K562 (cell line): ENCODE measurements around the gene MILR1. TPM values are rescaled to one million over a fixed set of nuclear protein-coding genes. Genes with fewer than 3 reads are reported as not detected.

Experiments
- CBFA2T3 ChIP-seq: fragments of 450-650 bp; IDR thresholded peaks from 2 replicates; pipeline ENCODE4 v1.6.1; 2017
- CEBPG ChIP-seq, 3 experiments: fragments of 200-800 bp in 1 of 3; sonication (Bioruptor generic) in 1 of 3; sonication (generic) in 1 of 3; formaldehyde crosslinking in 1 of 3; IDR thresholded peaks in 2 of 3; conservative IDR thresholded peaks in 1 of 3; 2 replicates each; pipeline versions ENCODE4 v1.6.1 to v1.8.0; 2016 to 2022; ENCODE audit warnings: missing compliant biosample characterization in 2 of 3, missing genetic modification characterization in 2 of 3, mild to moderate bottlenecking in 1 of 3, missing genetic modification reagents in 1 of 3
- CTBP1 ChIP-seq: fragments of 450-650 bp; IDR thresholded peaks from 2 replicates; pipeline ENCODE4 v1.6.1; 2016; ENCODE audit warnings: borderline replicate concordance
- ETS2 ChIP-seq: IDR thresholded peaks from 2 replicates; pipeline ENCODE4 v1.6.1; 2016; ENCODE audit warnings: borderline replicate concordance, missing genetic modification characterization, mild to moderate bottlenecking, moderate library complexity, missing compliant biosample characterization; ENCODE audit not compliant: poor library complexity, severe bottlenecking
- MCM7 ChIP-seq, 2 experiments: fragments of 450-650 bp; IDR thresholded peaks; 2 replicates each; pipeline ENCODE4 v1.6.1; 2016 to 2018
- MEF2D ChIP-seq: conservative IDR thresholded peaks from 2 replicates; pipeline ENCODE4 v1.6.1; 2016; ENCODE audit warnings: low read depth, missing genetic modification characterization, missing compliant biosample characterization
- NFE2L1 ChIP-seq: fragments of 450-650 bp; IDR thresholded peaks from 2 replicates; pipeline ENCODE4 v1.6.1; 2016; ENCODE audit warnings: missing genetic modification characterization, low read depth, mild to moderate bottlenecking, missing compliant biosample characterization, moderate library complexity, borderline replicate concordance
- NR2C2 ChIP-seq, 2 experiments: fragments of 200-800 bp in 1 of 2; sonication (Bioruptor generic) in 1 of 2; sonication (generic) in 1 of 2; formaldehyde crosslinking in 1 of 2; IDR thresholded peaks; 2 replicates each; pipeline versions ENCODE4 v1.6.1 to v1.8.0; 2016 to 2022; ENCODE audit warnings: mild to moderate bottlenecking in 1 of 2, missing compliant biosample characterization in 1 of 2, missing genetic modification characterization in 1 of 2, missing genetic modification reagents in 1 of 2
- PRMT5 ChIP-seq: sonication (generic); formaldehyde crosslinking; IDR thresholded peaks from 2 replicates; pipeline ENCODE4 v1.5.0; 2020; ENCODE audit warnings: missing genetic modification reagents
- SIN3B ChIP-seq: fragments of 450-650 bp; IDR thresholded peaks from 2 replicates; pipeline ENCODE4 v1.6.1; 2017; ENCODE audit warnings: low read depth, mild to moderate bottlenecking, moderate library complexity
- ZEB2 ChIP-seq: fragments of 450-650 bp; IDR thresholded peaks from 2 replicates; pipeline ENCODE4 v1.6.1; 2016
- ZNF239 ChIP-seq: fragments of 250-450 bp; sonication (Bioruptor Pico); IDR thresholded peaks from 2 replicates; pipeline ENCODE4 v1.4.0; 2020; ENCODE audit warnings: mild to moderate bottlenecking
- ZNF551 ChIP-seq: fragments of 250-450 bp; sonication (Bioruptor Pico); IDR thresholded peaks from 2 replicates; pipeline ENCODE4 v1.5.0; 2021; ENCODE audit warnings: mild to moderate bottlenecking, moderate library complexity
- ZNF780A ChIP-seq: fragments of 250-450 bp; sonication (Bioruptor Pico); IDR thresholded peaks from 2 replicates; pipeline ENCODE4 v1.5.0; 2021; ENCODE audit warnings: mild to moderate bottlenecking
- ZNF785 ChIP-seq: fragments of 250-450 bp; sonication (Bioruptor Pico); IDR thresholded peaks from 2 replicates; pipeline ENCODE4 v1.4.0; 2020; ENCODE audit warnings: mild to moderate bottlenecking
- polyA plus RNA-seq, 8 experiments: library from polyadenylated mRNA; depleted of rRNA in 4 of 8; stranded (reverse) in 5 of 8; unstranded in 3 of 8; fragments of >200 nt; fragmentation: Nextera tagmentation in 2 of 8; fragmentation: Illumina TruSeq in 1 of 8; extraction: Ambion mirVana in 2 of 8; extraction: Trizol in 1 of 8; gene quantifications; 2 replicates each; pipeline versions ENCODE4 v1.2.1 to v1.2.3, GENCODE V29; 2011 to 2014; ENCODE audit warnings: inconsistent platforms in 1 of 8, missing spikeins in 1 of 8
- total RNA-seq, 7 experiments: library from RNA; depleted of rRNA in 6 of 7; stranded (reverse); fragments of >200 nt in 6 of 7; fragmentation: Illumina TruSeq in 2 of 7; extraction: Trizol in 2 of 7; gene quantifications; 2 replicates each; pipeline versions ENCODE4 v1.2.1 to v1.2.3, GENCODE V29; 2011 to 2021; ENCODE audit warnings: low replicate concordance in 1 of 7
- TF ChIP-seq, protein P1 (sequence below), 2 experiments: fragments of 450-650 bp; IDR thresholded peaks; 2 replicates each; pipeline ENCODE4 v1.6.1; 2018; ENCODE audit warnings: mild to moderate bottlenecking in 2 of 2, low read depth in 1 of 2; ENCODE audit not compliant: partially characterized antibody in 2 of 2
- TF ChIP-seq, protein P2 (sequence below): fragments of 450-650 bp; formaldehyde crosslinking; IDR thresholded peaks from 2 replicates; pipeline ENCODE4 v1.4.0; 2020; ENCODE audit warnings: mild to moderate bottlenecking, mixed read lengths
- TF ChIP-seq, protein P3 (sequence below): sonication (generic); formaldehyde crosslinking; IDR thresholded peaks from 2 replicates; pipeline ENCODE4 v1.8.1; 2023; ENCODE audit warnings: mild to moderate bottlenecking, missing genetic modification reagents, moderate library complexity

Gene MILR1
- total and polyA plus RNA-seq, 9 of the 15 experiments (the other 6 are each of a cell fraction or from before 2014, with no cell fraction given): 3.8 to 14.1 (median 7.1) TPM

DNA sequence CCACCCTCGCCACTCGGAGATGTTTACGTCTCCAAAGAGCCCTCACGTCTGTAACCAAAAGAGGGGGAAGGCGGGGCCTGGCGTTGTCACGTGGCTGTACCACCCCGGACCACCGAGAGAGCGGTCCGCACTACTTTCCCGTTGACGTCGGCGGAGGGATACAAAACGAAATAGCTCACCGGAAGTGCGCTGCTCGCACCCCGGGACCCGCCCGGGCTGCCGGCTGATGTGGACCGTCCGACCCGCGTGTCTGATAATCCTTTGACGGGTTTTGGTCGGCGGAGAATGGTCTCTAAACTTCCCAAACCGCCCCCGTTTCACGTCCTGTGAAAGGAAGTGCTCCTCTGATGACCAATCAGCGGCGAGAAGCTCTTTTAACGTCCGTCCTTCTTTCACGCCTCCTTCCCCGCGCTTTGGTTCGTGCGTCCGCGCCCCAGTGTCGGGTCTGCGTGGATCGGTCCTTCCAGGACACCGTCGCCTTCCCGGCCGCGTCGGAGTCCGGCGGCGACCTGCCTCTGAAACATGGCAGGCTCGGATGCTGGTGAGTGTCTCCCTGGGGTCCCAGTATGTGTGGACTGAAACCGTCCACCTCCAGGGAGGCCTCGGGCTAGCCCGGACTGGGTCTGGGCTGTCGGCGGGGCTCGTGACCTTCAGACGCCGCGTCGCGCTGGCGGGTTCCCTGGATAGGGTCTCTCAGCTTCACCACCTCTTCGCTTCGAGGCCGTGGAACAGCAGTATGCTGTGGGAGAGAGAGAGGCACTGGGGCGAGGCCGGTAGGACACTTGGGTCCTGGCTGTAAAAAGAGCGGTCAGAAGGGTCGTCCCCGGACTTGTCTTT, 57.9 kb downstream of the MILR1 start, which contains the start of gene CEP95 (continued):
- TF ChIP-seq, protein P1, sequence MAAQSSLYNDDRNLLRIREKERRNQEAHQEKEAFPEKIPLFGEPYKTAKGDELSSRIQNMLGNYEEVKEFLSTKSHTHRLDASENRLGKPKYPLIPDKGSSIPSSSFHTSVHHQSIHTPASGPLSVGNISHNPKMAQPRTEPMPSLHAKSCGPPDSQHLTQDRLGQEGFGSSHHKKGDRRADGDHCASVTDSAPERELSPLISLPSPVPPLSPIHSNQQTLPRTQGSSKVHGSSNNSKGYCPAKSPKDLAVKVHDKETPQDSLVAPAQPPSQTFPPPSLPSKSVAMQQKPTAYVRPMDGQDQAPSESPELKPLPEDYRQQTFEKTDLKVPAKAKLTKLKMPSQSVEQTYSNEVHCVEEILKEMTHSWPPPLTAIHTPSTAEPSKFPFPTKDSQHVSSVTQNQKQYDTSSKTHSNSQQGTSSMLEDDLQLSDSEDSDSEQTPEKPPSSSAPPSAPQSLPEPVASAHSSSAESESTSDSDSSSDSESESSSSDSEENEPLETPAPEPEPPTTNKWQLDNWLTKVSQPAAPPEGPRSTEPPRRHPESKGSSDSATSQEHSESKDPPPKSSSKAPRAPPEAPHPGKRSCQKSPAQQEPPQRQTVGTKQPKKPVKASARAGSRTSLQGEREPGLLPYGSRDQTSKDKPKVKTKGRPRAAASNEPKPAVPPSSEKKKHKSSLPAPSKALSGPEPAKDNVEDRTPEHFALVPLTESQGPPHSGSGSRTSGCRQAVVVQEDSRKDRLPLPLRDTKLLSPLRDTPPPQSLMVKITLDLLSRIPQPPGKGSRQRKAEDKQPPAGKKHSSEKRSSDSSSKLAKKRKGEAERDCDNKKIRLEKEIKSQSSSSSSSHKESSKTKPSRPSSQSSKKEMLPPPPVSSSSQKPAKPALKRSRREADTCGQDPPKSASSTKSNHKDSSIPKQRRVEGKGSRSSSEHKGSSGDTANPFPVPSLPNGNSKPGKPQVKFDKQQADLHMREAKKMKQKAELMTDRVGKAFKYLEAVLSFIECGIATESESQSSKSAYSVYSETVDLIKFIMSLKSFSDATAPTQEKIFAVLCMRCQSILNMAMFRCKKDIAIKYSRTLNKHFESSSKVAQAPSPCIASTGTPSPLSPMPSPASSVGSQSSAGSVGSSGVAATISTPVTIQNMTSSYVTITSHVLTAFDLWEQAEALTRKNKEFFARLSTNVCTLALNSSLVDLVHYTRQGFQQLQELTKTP (IDR thresholded peaks at IDR 0.05; ENCODE audit: low read depth in 1 of 2, partially characterized antibody in 2 of 2): peak in 1 of 2 experiments; percentile 71
- TF ChIP-seq ZNF239 (no peak; the same call in 1 of the 2 replicates), NR2C2 (CRISPR knock-in tag; IDR thresholded peaks at IDR 0.05) (no peak; the same call in 1 of the 2 replicates), NR2C2 (tag; IDR thresholded peaks at IDR 0.05) (peak; percentile 93), ZNF785 (no peak), PRMT5 (CRISPR knock-in tag) (no peak), SIN3B (peak; percentile 52; the same call in 1 of the 2 replicates), CTBP1 (peak; percentile 53; the same call in 1 of the 2 replicates), ETS2 (tag) (peak; percentile 92), MCM7 (IDR thresholded peaks at IDR 0.05) (no peak), CBFA2T3 (no peak), ZNF551 (CRISPR knock-in tag) (no peak), MEF2D (tag) (peak; percentile 62), NFE2L1 (no peak), ZNF780A (CRISPR knock-in tag) (no peak), ZEB2 (no peak), CEBPG (CRISPR knock-in tag; IDR thresholded peaks at IDR 0.05) (no peak), CEBPG (tag; conservative IDR thresholded peaks at IDR 0.05 in 1 of 2, IDR thresholded peaks at IDR 0.05 in 1 of 2) (peak in 1 of 2 experiments; percentile 6; a peak in 2 of 4 replicates)
- TF ChIP-seq, protein P2, sequence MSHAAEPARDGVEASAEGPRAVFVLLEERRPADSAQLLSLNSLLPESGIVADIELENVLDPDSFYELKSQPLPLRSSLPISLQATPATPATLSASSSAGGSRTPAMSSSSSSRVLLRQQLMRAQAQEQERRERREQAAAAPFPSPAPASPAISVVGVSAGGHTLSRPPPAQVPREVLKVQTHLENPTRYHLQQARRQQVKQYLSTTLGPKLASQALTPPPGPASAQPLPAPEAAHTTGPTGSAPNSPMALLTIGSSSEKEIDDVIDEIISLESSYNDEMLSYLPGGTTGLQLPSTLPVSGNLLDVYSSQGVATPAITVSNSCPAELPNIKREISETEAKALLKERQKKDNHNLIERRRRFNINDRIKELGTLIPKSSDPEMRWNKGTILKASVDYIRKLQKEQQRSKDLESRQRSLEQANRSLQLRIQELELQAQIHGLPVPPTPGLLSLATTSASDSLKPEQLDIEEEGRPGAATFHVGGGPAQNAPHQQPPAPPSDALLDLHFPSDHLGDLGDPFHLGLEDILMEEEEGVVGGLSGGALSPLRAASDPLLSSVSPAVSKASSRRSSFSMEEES: peak; percentile 84
- TF ChIP-seq, protein P3, sequence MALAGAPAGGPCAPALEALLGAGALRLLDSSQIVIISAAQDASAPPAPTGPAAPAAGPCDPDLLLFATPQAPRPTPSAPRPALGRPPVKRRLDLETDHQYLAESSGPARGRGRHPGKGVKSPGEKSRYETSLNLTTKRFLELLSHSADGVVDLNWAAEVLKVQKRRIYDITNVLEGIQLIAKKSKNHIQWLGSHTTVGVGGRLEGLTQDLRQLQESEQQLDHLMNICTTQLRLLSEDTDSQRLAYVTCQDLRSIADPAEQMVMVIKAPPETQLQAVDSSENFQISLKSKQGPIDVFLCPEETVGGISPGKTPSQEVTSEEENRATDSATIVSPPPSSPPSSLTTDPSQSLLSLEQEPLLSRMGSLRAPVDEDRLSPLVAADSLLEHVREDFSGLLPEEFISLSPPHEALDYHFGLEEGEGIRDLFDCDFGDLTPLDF (CRISPR knock-in tag): peak; percentile 53; the same call in 1 of the 2 replicates
